Spleen (tissue), 7 donors: ENCODE results near the gene TP63.

Experiments used
- POLR2A ChIP-seq, 3 donors: fragments of 450-650 bp; IDR thresholded peaks; one replicate each; pipeline ENCODE4 v1.5.1; 2017; ENCODE audit warnings: antibody characterized with exemption in 3 of 3, mild to moderate bottlenecking in 1 of 3
- POLR2AphosphoS5 ChIP-seq, 3 donors: sonication (generic); formaldehyde crosslinking; IDR thresholded peaks; one replicate each; pipeline ENCODE4 v1.5.1; 2017; ENCODE audit warnings: antibody characterized with exemption in 3 of 3
- TF ChIP-seq, protein P1 (sequence below), 11 experiments: fragments of 200-600 bp in 7 of 11; fragments of 450-650 bp in 4 of 11; sonication (generic) in 4 of 11; IDR thresholded peaks in 8 of 11; conservative IDR thresholded peaks in 3 of 11; 1 replicate in 7 of 11; 2 replicates in 4 of 11; pipeline versions ENCODE4 v1.4.0 to v1.8.0; 2016 to 2021; ENCODE audit warnings: antibody characterized with exemption in 11 of 11, inconsistent platforms in 4 of 11, mild to moderate bottlenecking in 1 of 11
- donor health status: DM: no; HTN: no; CAD: no; lungs with moderate emphysema.
- donor health status: DM: no; HTN: no; CAD: no.
- donor health status: DM: no; HTN: no; CAD: no.

DNA sequence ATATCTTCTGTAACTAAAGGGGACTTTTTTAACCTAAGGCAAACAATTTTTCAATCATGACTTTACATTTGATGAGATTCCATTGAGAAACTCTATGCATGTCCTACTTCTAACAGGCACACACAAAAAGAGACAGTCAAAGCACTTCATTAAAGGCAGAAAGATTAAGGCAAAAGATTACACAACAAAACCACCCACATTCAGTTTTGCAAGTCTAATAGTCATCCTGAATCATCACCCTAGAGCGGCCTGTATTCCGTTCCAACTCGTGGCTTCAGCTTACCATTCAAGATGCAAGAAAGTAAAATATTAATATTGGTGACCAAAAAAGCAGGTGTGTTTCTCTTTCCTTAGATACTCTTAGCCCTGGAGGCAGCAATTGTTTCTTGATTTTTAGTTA, 283.6 kb downstream of the TP63 start:
- TF ChIP-seq, protein P1, sequence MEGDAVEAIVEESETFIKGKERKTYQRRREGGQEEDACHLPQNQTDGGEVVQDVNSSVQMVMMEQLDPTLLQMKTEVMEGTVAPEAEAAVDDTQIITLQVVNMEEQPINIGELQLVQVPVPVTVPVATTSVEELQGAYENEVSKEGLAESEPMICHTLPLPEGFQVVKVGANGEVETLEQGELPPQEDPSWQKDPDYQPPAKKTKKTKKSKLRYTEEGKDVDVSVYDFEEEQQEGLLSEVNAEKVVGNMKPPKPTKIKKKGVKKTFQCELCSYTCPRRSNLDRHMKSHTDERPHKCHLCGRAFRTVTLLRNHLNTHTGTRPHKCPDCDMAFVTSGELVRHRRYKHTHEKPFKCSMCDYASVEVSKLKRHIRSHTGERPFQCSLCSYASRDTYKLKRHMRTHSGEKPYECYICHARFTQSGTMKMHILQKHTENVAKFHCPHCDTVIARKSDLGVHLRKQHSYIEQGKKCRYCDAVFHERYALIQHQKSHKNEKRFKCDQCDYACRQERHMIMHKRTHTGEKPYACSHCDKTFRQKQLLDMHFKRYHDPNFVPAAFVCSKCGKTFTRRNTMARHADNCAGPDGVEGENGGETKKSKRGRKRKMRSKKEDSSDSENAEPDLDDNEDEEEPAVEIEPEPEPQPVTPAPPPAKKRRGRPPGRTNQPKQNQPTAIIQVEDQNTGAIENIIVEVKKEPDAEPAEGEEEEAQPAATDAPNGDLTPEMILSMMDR (IDR thresholded peaks at IDR 0.05 in 8 of 11, conservative IDR thresholded peaks at IDR 0.05 in 3 of 11), result no peak
- TF ChIP-seq POLR2A (IDR thresholded peaks at IDR 0.05), result no peak
- TF ChIP-seq POLR2AphosphoS5 (IDR thresholded peaks at IDR 0.05), result no peak
